Measurements from ENCODE around the gene CFHR5. TPM values are rescaled to one million over a fixed set of nuclear protein-coding genes. Genes with fewer than 3 reads are reported as not detected.

Gene CFHR5
- total and polyA plus RNA-seq, 2 experiments from 2014 or later = not detected

DNA sequence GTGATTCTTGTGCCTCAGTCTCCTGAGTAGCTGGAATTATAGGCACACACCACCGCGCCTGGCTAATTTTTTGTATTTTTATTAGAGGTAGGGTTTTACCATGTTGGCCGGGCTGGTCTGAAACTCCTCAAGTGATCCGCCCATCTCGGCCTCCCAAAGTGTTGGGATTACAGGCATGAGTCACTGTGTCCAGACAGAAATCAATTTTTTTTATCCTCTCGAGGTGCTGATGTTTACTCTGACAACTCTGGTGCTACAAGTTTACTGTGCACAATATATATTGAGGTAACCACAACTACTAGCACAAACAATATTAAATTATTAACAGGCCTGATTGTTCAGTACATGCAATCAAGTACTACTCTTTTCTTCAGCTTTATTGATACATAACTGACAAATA lies 50.0 kb downstream of the CFHR5 start:
- peaks cover 7% of the 10 kb centered on the region for H3K9me2 ChIP-seq (ENCODE audit: insufficient read depth)
- H3K27me3 ChIP-seq (ENCODE audit: insufficient read depth) = no peaks in the 10 kb centered on the region
- DNase-seq (ENCODE audit: low spot score) (no peak), ATAC-seq (no peak)
- no peaks in the 10 kb centered on the region for H3K36me3 ChIP-seq (ENCODE audit: insufficient read depth)
- no peak overlapping the region for H3K27ac ChIP-seq (ENCODE audit: low read depth)
- H3K4me2 ChIP-seq = no peak overlapping the region
- H2AFZ ChIP-seq = no peak overlapping the region
- no peaks in the 10 kb centered on the region for H4K20me1 ChIP-seq (replicated peaks; ENCODE audit: insufficient read depth)
- no peaks in the 10 kb centered on the region for H3F3A ChIP-seq (replicated peaks; ENCODE audit: low read depth)
- Mint-ChIP-seq H3K36me3 (ENCODE audit: low read depth) (peaks cover 5% of the 10 kb centered on the region; the same call in 2 of the 3 replicates), H3K4me3 (no peak overlapping the region), H3K4me1 (peaks cover 2% of the 10 kb centered on the region; the same call in 2 of the 3 replicates), H3K27ac (no peak overlapping the region), H3K27me3 (ENCODE audit: insufficient read depth, low read depth, poor library complexity) (no peaks in the 10 kb centered on the region), H3K9me3 (peaks cover 2% of the 10 kb centered on the region; the same call in 1 of the 3 replicates)
- H3K79me2 ChIP-seq (replicated peaks; ENCODE audit: insufficient read depth) = no peaks in the 10 kb centered on the region
- TF ChIP-seq CREB1 (CRISPR knock-in tag; IDR thresholded peaks at IDR 0.05; ENCODE audit: low read depth) = no peak
- TF ChIP-seq ZNF114 (CRISPR knock-in tag; IDR thresholded peaks at IDR 0.05) = no peak
- TF ChIP-seq ZNF331 (CRISPR knock-in tag; IDR thresholded peaks at IDR 0.05; ENCODE audit: low read depth) = no peak
- no peak for TF ChIP-seq POLR2AphosphoS5 (IDR thresholded peaks at IDR 0.05; ENCODE audit: low read depth)
- no peak for TF ChIP-seq JUNB (IDR thresholded peaks at IDR 0.05; ENCODE audit: unreplicated experiment)
- H3K4me3 ChIP-seq = no peak overlapping the region
- H3K4me1 ChIP-seq (ENCODE audit: insufficient read depth) = no peaks in the 10 kb centered on the region

DNA sequence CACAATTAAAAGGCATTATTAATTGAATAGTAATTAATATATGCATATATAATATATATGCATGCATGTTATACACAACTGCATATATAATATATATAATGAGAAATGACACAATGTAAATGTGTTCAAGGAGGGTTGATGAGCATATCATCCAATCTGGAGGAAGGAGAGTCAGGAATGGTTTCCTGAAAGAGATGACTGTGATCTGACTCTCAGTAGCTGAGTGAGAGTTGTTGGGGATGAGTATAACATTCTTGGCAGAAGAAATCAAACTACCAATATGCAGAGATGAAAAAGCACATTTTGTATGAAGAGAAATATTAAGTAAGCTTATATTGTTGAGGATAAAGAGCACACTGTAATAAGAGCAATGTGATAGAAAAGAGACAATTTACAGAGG lies 52.4 kb downstream of the CFHR5 start:
- Histone ChIP-seq H3F3A (replicated peaks; ENCODE audit: low read depth) (no peaks in the 10 kb centered on the region), H4K20me1 (replicated peaks; ENCODE audit: insufficient read depth) (no peaks in the 10 kb centered on the region), H3K4me2 (no peak overlapping the region), H3K4me3 (no peak overlapping the region), H3K4me1 (ENCODE audit: insufficient read depth) (no peaks in the 10 kb centered on the region), H3K79me2 (replicated peaks; ENCODE audit: insufficient read depth) (no peaks in the 10 kb centered on the region), H3K27me3 (ENCODE audit: insufficient read depth) (no peaks in the 10 kb centered on the region), H2AFZ (no peak overlapping the region), H3K9me2 (ENCODE audit: insufficient read depth) (no peaks in the 10 kb centered on the region), H3K36me3 (ENCODE audit: insufficient read depth) (no peaks in the 10 kb centered on the region), H3K27ac (ENCODE audit: low read depth) (no peak overlapping the region)
- ATAC-seq (no peak), DNase-seq (ENCODE audit: low spot score) (no peak)
- H3K4me1 Mint-ChIP-seq = no peaks in the 10 kb centered on the region
- TF ChIP-seq ZNF114 (CRISPR knock-in tag; IDR thresholded peaks at IDR 0.05) (no peak), ZNF331 (CRISPR knock-in tag; IDR thresholded peaks at IDR 0.05; ENCODE audit: low read depth) (no peak), EZH2 (IDR thresholded peaks at IDR 0.05; ENCODE audit: low read depth, unreplicated experiment) (no peak), EZH2phosphoT487 (IDR thresholded peaks at IDR 0.05; ENCODE audit: unreplicated experiment) (no peak)
- TF ChIP-seq, protein P1, sequence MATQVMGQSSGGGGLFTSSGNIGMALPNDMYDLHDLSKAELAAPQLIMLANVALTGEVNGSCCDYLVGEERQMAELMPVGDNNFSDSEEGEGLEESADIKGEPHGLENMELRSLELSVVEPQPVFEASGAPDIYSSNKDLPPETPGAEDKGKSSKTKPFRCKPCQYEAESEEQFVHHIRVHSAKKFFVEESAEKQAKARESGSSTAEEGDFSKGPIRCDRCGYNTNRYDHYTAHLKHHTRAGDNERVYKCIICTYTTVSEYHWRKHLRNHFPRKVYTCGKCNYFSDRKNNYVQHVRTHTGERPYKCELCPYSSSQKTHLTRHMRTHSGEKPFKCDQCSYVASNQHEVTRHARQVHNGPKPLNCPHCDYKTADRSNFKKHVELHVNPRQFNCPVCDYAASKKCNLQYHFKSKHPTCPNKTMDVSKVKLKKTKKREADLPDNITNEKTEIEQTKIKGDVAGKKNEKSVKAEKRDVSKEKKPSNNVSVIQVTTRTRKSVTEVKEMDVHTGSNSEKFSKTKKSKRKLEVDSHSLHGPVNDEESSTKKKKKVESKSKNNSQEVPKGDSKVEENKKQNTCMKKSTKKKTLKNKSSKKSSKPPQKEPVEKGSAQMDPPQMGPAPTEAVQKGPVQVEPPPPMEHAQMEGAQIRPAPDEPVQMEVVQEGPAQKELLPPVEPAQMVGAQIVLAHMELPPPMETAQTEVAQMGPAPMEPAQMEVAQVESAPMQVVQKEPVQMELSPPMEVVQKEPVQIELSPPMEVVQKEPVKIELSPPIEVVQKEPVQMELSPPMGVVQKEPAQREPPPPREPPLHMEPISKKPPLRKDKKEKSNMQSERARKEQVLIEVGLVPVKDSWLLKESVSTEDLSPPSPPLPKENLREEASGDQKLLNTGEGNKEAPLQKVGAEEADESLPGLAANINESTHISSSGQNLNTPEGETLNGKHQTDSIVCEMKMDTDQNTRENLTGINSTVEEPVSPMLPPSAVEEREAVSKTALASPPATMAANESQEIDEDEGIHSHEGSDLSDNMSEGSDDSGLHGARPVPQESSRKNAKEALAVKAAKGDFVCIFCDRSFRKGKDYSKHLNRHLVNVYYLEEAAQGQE (IDR thresholded peaks at IDR 0.05; ENCODE audit: unreplicated experiment) = no peak
- TF ChIP-seq, protein P2, sequence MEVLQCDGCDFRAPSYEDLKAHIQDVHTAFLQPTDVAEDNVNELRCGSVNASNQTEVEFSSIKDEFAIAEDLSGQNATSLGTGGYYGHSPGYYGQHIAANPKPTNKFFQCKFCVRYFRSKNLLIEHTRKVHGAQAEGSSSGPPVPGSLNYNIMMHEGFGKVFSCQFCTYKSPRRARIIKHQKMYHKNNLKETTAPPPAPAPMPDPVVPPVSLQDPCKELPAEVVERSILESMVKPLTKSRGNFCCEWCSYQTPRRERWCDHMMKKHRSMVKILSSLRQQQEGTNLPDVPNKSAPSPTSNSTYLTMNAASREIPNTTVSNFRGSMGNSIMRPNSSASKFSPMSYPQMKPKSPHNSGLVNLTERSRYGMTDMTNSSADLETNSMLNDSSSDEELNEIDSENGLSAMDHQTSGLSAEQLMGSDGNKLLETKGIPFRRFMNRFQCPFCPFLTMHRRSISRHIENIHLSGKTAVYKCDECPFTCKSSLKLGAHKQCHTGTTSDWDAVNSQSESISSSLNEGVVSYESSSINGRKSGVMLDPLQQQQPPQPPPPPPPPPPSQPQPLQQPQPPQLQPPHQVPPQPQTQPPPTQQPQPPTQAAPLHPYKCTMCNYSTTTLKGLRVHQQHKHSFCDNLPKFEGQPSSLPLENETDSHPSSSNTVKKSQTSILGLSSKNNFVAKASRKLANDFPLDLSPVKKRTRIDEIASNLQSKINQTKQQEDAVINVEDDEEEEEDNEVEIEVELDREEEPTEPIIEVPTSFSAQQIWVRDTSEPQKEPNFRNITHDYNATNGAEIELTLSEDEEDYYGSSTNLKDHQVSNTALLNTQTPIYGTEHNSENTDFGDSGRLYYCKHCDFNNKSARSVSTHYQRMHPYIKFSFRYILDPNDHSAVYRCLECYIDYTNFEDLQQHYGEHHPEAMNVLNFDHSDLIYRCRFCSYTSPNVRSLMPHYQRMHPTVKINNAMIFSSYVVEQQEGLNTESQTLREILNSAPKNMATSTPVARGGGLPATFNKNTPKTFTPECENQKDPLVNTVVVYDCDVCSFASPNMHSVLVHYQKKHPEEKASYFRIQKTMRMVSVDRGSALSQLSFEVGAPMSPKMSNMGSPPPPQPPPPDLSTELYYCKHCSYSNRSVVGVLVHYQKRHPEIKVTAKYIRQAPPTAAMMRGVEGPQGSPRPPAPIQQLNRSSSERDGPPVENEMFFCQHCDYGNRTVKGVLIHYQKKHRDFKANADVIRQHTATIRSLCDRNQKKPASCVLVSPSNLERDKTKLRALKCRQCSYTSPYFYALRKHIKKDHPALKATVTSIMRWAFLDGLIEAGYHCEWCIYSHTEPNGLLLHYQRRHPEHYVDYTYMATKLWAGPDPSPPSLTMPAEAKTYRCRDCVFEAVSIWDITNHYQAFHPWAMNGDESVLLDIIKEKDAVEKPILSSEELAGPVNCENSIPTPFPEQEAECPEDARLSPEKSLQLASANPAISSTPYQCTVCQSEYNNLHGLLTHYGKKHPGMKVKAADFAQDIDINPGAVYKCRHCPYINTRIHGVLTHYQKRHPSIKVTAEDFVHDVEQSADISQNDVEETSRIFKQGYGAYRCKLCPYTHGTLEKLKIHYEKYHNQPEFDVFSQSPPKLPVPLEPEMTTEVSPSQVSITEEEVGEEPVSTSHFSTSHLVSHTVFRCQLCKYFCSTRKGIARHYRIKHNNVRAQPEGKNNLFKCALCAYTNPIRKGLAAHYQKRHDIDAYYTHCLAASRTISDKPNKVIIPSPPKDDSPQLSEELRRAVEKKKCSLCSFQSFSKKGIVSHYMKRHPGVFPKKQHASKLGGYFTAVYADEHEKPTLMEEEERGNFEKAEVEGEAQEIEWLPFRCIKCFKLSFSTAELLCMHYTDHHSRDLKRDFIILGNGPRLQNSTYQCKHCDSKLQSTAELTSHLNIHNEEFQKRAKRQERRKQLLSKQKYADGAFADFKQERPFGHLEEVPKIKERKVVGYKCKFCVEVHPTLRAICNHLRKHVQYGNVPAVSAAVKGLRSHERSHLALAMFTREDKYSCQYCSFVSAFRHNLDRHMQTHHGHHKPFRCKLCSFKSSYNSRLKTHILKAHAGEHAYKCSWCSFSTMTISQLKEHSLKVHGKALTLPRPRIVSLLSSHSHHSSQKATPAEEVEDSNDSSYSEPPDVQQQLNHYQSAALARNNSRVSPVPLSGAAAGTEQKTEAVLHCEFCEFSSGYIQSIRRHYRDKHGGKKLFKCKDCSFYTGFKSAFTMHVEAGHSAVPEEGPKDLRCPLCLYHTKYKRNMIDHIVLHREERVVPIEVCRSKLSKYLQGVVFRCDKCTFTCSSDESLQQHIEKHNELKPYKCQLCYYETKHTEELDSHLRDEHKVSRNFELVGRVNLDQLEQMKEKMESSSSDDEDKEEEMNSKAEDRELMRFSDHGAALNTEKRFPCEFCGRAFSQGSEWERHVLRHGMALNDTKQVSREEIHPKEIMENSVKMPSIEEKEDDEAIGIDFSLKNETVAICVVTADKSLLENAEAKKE (CRISPR knock-in tag; IDR thresholded peaks at IDR 0.05) = no peak
- TF ChIP-seq, protein P3, sequence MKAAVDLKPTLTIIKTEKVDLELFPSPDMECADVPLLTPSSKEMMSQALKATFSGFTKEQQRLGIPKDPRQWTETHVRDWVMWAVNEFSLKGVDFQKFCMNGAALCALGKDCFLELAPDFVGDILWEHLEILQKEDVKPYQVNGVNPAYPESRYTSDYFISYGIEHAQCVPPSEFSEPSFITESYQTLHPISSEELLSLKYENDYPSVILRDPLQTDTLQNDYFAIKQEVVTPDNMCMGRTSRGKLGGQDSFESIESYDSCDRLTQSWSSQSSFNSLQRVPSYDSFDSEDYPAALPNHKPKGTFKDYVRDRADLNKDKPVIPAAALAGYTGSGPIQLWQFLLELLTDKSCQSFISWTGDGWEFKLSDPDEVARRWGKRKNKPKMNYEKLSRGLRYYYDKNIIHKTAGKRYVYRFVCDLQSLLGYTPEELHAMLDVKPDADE (IDR thresholded peaks at IDR 0.05) = no peak
- no peak overlapping the region for H3K4me3 Mint-ChIP-seq
- H3K36me3 Mint-ChIP-seq (ENCODE audit: low read depth) = no peaks in the 10 kb centered on the region
- H3K27ac Mint-ChIP-seq = no peak overlapping the region
- no peaks in the 10 kb centered on the region for H3K27me3 Mint-ChIP-seq (ENCODE audit: insufficient read depth, low read depth, poor library complexity)
- H3K9me3 Mint-ChIP-seq = no peaks in the 10 kb centered on the region

All from GM23338 (cell line).